ENCODE results near the gene LPP.

LPP gene

DNA sequence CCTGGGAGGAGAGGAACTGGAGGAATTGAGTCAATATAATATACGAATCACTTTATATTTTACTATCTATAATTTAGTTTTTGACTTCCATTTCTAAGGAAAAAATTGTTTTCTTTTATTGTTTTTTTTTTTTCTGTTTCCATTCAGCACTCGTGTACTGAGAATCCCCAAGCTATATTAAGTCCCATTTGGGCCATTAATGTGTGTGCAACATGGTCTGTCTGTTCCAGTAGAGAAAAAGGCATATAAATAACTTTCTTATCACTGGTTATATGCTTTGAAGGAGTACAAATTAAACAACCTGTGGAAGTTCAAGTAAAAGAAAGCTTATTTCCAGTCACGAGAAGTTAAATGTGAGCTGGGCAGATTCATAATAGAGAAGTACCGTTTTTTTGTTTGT lies 518.9 kb downstream of the LPP start:
- DNase-seq = no peak
- Mint-ChIP-seq H3K4me1 (ENCODE audit: low read depth) (peaks cover 28% of the 10 kb centered on the region), H3K9me3 (no peaks in the 10 kb centered on the region), H3K36me3 (ENCODE audit: low read depth) (peaks cover 5% of the 10 kb centered on the region), H3K27me3 (no peaks in the 10 kb centered on the region), H3K27ac (no peak overlapping the region), H3K4me3 (no peak overlapping the region)

DNA sequence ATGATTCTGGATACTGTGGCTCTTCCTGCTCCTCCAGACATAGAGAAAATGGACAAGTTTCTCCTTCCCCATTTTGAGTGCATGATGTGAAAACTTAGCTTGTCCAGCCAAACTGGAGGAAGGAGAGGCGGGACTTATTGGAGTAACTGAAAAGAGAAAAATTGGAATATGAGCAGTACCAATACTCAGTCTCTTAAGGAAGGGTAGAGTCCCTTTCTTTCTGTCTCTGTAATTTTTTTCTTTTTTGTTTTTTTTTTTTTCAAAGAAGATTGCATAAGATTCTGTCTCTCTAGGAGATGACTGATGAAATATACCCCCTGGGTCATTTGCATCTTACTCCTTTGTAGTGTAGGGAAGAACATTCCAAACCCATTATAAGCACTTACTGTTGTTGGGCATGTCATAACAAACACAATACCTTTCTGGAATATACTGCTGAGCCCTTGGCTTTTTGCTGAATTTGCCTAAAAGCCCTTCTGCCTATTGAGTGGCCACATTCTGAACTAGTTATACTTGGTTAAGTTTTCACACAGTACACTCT lies 519.8 kb downstream of the LPP start:
- H3K27me3 Mint-ChIP-seq = no peaks in the 10 kb centered on the region
- H3K4me3 Mint-ChIP-seq = no peak overlapping the region
- H3K36me3 Mint-ChIP-seq (ENCODE audit: low read depth) = peaks cover 5% of the 10 kb centered on the region
- H3K9me3 Mint-ChIP-seq = no peaks in the 10 kb centered on the region
- H3K27ac Mint-ChIP-seq = no peak overlapping the region
- DNase-seq = no peak
- peaks cover 29% of the 10 kb centered on the region for H3K4me1 Mint-ChIP-seq (ENCODE audit: low read depth)

DNA sequence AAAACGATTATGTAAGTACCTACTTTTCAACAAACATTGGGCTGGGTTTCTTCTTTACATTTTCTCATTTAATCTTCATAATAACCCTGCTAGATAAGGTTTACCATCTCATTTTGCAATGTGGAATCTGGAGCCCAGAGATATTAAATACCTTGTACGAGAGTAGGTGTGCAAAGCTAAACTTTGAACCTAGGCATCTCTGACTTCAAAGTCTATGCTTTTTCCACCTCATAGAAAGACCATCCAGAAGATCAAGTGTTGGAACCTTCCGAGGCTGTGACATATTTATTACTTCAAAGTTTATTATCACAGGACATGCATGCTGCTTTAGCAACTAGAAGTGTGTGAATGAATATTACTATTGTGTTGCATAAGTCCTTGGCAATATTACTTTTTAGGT lies 520.6 kb downstream of the LPP start:
- DNase-seq = no peak
- H3K9me3 Mint-ChIP-seq = no peaks in the 10 kb centered on the region
- peaks cover 29% of the 10 kb centered on the region for H3K4me1 Mint-ChIP-seq (ENCODE audit: low read depth)
- H3K27me3 Mint-ChIP-seq = no peaks in the 10 kb centered on the region
- H3K27ac Mint-ChIP-seq = no peak overlapping the region
- H3K36me3 Mint-ChIP-seq (ENCODE audit: low read depth) = no peaks in the 10 kb centered on the region
- no peak overlapping the region for H3K4me3 Mint-ChIP-seq

DNA sequence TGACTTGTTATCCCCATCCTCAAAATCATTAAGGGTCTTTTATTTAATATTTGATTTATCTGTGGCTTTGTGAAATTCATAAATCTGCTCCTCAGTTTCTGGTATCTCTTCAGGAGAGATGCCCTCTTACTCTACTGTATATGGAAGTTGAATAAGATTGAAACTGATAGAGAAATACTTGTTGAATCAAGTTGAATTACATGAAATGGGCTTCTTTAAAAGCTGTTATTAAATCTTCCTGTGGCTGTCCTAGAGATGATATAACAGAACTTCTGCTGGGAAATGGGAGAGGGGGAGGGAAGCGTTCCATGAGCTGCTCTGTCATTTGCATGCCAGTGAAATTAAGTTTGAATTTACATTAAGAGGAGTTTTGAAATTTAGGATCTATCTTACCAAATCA lies 523.4 kb downstream of the LPP start:
- H3K36me3 Mint-ChIP-seq (ENCODE audit: low read depth) = no peaks in the 10 kb centered on the region
- peaks cover 46% of the 10 kb centered on the region for H3K4me1 Mint-ChIP-seq (ENCODE audit: low read depth)
- H3K27me3 Mint-ChIP-seq = no peaks in the 10 kb centered on the region
- DNase-seq = no peak
- H3K4me3 Mint-ChIP-seq = no peak overlapping the region
- no peak overlapping the region for H3K27ac Mint-ChIP-seq
- H3K9me3 Mint-ChIP-seq = no peaks in the 10 kb centered on the region

DNA sequence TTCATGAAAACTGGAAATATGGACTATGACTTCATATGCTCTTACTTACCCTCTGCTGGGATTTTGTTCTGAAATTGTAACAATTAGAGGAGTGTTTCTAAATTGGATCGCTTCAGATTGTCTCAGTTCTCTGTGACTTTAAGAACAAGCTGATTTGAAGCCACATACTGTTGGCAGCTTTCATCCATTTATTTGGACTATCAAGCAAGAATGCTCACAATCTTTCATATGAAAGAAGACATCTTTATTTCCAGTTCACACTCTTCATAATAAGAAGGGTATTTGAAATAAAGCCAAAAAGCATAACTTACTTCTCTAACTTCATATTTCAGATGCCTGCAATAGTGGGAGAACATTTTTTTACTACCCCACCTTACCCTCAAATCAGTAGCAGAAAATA lies 526.2 kb downstream of the LPP start:
- Mint-ChIP-seq H3K9me3 (no peaks in the 10 kb centered on the region), H3K4me1 (ENCODE audit: low read depth) (peaks cover 70% of the 10 kb centered on the region), H3K4me3 (no peak overlapping the region), H3K27me3 (no peaks in the 10 kb centered on the region), H3K36me3 (ENCODE audit: low read depth) (peaks cover 2% of the 10 kb centered on the region), H3K27ac (no peak overlapping the region)
- DNase-seq = no peak

DNA sequence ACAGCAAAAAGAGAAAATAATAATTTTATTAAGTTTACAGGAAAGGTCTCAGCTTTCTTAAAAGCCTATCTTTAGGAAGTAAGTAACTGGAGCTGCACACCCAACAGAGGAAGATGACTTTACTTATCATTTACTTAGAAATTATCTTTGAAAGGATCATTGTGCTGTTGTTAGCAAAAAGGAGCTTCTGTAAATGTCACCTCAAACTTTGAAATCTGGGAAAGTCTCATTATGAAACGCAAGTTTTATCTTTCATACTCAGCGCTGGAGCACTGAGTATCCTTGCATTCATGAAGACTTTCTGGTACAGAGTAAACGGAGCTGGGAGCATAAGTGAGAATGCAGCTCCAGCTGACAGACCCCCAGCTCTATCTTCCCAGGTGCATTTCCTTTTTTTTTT lies 526.6 kb downstream of the LPP start:
- no peak overlapping the region for H3K4me3 Mint-ChIP-seq
- H3K27me3 Mint-ChIP-seq = no peaks in the 10 kb centered on the region
- H3K36me3 Mint-ChIP-seq (ENCODE audit: low read depth) = peaks cover 2% of the 10 kb centered on the region
- H3K9me3 Mint-ChIP-seq = no peaks in the 10 kb centered on the region
- peaks cover 71% of the 10 kb centered on the region for H3K4me1 Mint-ChIP-seq (ENCODE audit: low read depth)
- no peak overlapping the region for H3K27ac Mint-ChIP-seq
- DNase-seq = no peak

DNA sequence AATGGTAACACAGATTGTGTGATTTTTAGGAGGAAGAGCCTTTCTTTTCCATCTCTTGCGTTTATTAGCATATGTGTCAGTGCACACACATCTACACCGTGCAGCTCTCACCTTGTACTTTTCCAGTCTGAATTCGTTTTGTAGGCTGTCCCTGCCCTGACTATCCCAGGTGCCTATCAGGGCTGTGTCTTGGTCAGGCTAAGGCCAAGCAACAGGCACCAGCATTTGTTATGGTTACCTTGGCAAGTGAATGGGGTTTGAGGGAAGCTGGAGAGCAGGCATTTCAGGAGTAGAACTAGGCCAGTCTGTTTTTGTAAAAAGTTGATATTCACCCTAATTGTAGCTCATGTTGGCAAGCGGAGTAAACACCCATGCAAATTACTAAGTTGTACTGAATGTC lies 528.4 kb downstream of the LPP start:
- Mint-ChIP-seq H3K4me3 (no peak overlapping the region), H3K9me3 (no peaks in the 10 kb centered on the region), H3K27ac (peak overlapping the region; percentile 95), H3K36me3 (ENCODE audit: low read depth) (peaks cover 2% of the 10 kb centered on the region), H3K27me3 (no peaks in the 10 kb centered on the region), H3K4me1 (ENCODE audit: low read depth) (peaks cover 78% of the 10 kb centered on the region)
- DNase-seq = no peak

DNA sequence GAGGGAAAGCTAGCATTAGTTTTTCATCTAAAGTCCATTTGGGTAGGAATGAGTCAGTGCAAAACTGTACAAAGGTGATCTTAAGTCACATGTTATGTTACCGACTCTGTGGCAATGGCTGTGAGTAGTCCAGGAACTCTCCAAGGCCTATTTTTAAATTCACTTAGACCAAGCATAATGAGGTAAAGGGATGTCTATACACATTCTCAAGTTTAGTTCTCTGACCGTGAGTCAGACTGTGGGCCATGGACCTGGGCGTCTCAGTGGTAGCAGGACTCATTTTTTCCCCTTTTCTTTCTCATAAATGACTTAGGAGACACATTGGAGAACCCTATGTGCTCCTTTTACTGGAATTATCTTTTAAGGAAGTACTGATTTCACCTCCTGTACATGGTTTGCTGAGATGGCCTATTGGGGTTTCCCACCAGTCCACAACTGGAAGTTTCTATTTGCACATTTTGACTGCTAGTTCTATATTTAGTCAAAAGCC lies 529.1 kb downstream of the LPP start:
- no peak for DNase-seq
- Mint-ChIP-seq H3K36me3 (ENCODE audit: low read depth) (peaks cover 2% of the 10 kb centered on the region), H3K4me1 (ENCODE audit: low read depth) (peaks cover 76% of the 10 kb centered on the region), H3K27me3 (no peaks in the 10 kb centered on the region), H3K4me3 (peak overlapping the region; percentile 44), H3K9me3 (no peaks in the 10 kb centered on the region), H3K27ac (peak overlapping the region; percentile 95)

DNA sequence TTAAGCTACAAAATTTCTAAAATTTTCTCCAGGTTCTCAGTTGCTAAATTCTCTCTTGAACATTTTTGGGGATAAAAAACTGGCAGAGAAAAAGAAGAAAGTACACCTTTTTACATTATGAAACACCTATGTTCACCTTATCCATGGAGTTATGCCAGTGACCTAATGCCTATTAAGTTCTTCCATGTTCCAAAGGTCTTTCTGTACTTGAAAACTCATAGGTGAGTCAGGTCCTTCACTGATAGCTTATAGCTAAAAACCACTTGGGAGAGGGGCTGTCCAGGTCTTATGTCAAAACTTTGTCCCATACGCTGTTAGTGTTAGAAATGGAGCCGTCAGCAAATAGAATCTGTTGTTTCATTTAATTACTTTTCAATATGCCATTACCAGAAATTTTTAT lies 530.3 kb downstream of the LPP start:
- no peaks in the 10 kb centered on the region for H3K9me3 Mint-ChIP-seq
- peaks cover 6% of the 10 kb centered on the region for H3K36me3 Mint-ChIP-seq (ENCODE audit: low read depth)
- no peak overlapping the region for H3K4me3 Mint-ChIP-seq
- H3K4me1 Mint-ChIP-seq (ENCODE audit: low read depth) = peaks cover 79% of the 10 kb centered on the region
- H3K27me3 Mint-ChIP-seq = no peaks in the 10 kb centered on the region
- H3K27ac Mint-ChIP-seq = peak overlapping the region; percentile 95
- no peak for DNase-seq

DNA sequence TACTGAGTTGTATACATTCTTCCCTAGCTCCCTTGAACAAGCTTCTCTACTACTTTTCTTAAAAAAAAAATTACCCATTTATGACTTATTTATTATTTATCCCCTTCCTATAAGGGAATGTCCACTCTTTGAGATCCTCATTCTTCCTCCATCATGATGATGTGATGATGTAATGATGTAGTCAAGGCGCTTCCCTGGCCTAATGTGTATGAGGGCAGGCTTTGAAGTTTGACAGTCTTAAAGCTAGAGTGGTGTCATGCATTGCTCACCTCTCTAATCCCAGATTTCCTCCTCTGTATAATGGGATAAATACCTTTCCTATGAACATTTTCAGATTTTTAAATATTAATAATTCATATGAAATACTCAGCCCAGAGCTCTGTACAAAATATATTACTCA lies 531.8 kb downstream of the LPP start:
- Mint-ChIP-seq H3K36me3 (ENCODE audit: low read depth) (peaks cover 6% of the 10 kb centered on the region), H3K9me3 (no peaks in the 10 kb centered on the region), H3K4me3 (no peak overlapping the region), H3K27me3 (no peaks in the 10 kb centered on the region), H3K27ac (no peak overlapping the region), H3K4me1 (ENCODE audit: low read depth) (peaks cover 80% of the 10 kb centered on the region)
- no peak for DNase-seq

DNA sequence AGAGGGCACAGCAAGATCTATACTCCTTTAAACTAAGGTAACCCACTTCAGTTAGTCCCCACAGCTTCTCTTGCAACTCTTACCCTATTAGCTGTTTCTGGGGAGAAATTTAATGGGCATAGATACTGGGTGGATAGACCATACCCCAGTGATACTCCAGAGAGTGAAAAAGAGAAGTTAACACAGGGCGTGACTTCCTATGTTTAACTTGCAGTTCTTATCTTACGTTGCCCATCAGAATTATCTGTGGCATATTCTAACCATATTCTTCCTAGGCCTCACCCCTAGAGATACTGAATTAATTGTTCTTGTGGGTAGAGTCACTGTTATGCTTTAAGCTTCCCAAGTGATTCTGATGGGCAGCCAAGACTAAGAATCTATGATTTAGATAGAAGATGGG lies 532.4 kb downstream of the LPP start:
- no peaks in the 10 kb centered on the region for H3K27me3 Mint-ChIP-seq
- H3K36me3 Mint-ChIP-seq (ENCODE audit: low read depth) = peaks cover 6% of the 10 kb centered on the region
- H3K27ac Mint-ChIP-seq = no peak overlapping the region

DNA sequence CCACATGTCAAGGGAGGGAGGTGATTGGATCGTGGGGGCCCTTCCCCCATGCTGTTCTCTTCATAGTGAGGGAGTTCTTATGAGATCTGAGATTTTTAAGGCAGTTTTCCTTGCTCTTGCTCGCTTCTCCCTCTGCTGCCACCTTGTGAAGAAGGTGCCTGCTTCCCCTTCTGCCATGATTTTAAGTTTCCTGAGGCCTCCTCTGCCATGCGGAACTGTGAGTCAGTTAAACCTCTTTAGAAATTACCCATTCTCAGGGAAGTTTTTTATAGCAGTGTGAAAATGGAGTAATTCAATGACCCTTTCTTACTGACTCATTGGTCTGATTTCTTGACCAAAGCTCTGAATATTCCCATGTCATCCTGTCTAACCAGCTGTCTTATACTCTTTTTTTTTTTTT lies 533.4 kb downstream of the LPP start:
- H3K9me3 Mint-ChIP-seq = no peaks in the 10 kb centered on the region
- H3K36me3 Mint-ChIP-seq (ENCODE audit: low read depth) = peaks cover 6% of the 10 kb centered on the region
- H3K27ac Mint-ChIP-seq = peak overlapping the region; percentile 58
- no peak for DNase-seq
- no peaks in the 10 kb centered on the region for H3K27me3 Mint-ChIP-seq
- no peak overlapping the region for H3K4me3 Mint-ChIP-seq
- H3K4me1 Mint-ChIP-seq (ENCODE audit: low read depth) = peaks cover 73% of the 10 kb centered on the region

More for the DNA sequence above, 532.4 kb downstream of the LPP start:
- H3K4me1 Mint-ChIP-seq (ENCODE audit: low read depth) = peaks cover 80% of the 10 kb centered on the region
- DNase-seq = no peak
- no peak overlapping the region for H3K4me3 Mint-ChIP-seq
- H3K9me3 Mint-ChIP-seq = no peaks in the 10 kb centered on the region

DNA sequence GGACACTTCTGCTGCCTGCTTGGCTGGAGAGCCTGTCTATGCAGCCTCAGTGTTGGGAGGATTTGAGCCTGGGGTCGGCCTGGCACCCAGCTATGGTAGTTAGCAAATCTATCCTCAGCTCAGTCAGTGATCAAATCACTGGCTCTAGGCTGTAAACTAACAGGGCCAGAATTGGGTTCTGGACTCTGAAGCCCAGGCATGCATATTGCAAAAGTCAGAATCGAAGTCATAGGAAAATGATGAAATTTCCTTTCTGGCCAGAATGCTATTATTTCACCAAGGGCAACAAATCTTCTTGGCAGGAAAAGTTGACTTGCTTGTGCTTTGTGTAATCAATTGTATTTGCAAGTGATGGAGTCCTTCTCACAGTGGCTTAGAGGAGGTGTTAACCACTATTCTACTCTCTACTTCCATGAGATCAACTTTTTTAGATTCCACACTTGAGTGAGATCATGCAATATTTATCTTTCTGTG lies 535.2 kb downstream of the LPP start:
- peak overlapping the region; percentile 83 for H3K27ac Mint-ChIP-seq

DNA sequence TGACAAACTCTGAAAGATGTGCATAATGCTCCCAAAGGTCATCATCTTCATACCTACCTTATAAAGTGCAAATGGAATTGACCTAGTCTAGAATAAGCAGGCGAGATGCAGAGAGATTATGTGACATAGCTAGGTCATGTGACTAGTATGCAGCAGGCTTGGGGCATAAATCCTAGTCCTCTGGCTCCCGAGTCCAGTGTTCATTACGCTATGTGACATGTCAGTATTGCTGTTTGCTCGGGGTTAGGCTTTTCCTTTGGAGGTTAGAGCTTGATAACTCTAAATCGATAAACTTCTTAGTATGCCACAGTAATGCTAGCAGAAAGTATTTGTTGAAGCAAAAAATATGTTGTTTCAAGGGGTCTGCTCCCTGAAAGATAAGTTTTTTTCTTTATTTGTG lies 536.1 kb downstream of the LPP start:
- no peak for DNase-seq
- no peak overlapping the region for H3K27ac Mint-ChIP-seq
- peaks cover 49% of the 10 kb centered on the region for H3K4me1 Mint-ChIP-seq (ENCODE audit: low read depth)
- no peak overlapping the region for H3K4me3 Mint-ChIP-seq
- no peaks in the 10 kb centered on the region for H3K27me3 Mint-ChIP-seq
- peaks cover 4% of the 10 kb centered on the region for H3K36me3 Mint-ChIP-seq (ENCODE audit: low read depth)
- H3K9me3 Mint-ChIP-seq = no peaks in the 10 kb centered on the region

More for the DNA sequence above, 535.2 kb downstream of the LPP start:
- DNase-seq = no peak
- H3K4me1 Mint-ChIP-seq (ENCODE audit: low read depth) = peaks cover 55% of the 10 kb centered on the region
- H3K9me3 Mint-ChIP-seq = no peaks in the 10 kb centered on the region
- no peak overlapping the region for H3K4me3 Mint-ChIP-seq
- no peaks in the 10 kb centered on the region for H3K27me3 Mint-ChIP-seq
- H3K36me3 Mint-ChIP-seq (ENCODE audit: low read depth) = peaks cover 4% of the 10 kb centered on the region

DNA sequence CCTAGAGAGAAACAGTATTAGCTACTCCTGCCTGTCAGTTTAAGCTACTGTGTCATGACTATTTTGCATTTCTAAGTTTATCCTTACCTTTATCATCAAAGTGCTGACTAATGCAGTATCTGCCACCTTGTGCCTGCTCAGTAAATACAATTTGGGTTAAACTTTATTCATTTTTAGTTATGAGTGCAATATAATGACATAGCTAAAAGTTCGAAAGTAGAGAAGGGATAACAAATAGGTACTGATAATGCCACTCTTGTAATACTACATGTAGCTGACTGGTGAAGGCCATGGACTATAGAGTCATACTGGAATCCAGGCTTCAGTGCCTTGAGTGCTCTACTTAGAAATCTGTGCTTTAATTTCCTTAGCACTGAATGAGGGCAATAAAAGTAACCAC lies 537.0 kb downstream of the LPP start:
- Mint-ChIP-seq H3K36me3 (ENCODE audit: low read depth) (peaks cover 4% of the 10 kb centered on the region), H3K4me3 (no peak overlapping the region), H3K4me1 (ENCODE audit: low read depth) (peaks cover 56% of the 10 kb centered on the region), H3K9me3 (no peaks in the 10 kb centered on the region), H3K27ac (no peak overlapping the region), H3K27me3 (no peaks in the 10 kb centered on the region)
- DNase-seq = no peak

DNA sequence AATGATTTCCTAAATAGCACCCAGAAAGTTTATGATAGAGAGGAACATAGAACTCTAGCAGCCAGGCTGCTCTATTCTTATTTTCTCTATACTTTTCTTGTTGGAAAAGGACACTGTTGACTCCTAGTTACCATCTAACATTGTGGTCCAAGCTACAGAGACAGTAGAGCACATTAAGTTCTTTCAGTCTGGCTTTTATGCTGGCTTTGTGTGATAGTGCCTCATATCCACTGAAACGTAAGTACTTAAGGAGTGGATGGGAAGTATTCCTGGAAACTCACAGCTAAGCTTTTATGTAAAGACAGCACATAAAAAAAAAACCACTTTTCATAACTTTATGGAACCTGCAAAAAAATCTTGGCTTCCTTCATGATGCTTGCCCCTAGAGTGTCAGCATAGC lies 537.7 kb downstream of the LPP start:
- H3K4me1 Mint-ChIP-seq (ENCODE audit: low read depth) = peaks cover 57% of the 10 kb centered on the region
- H3K27ac Mint-ChIP-seq = no peak overlapping the region
- no peaks in the 10 kb centered on the region for H3K27me3 Mint-ChIP-seq
- no peak for DNase-seq
- H3K4me3 Mint-ChIP-seq = no peak overlapping the region
- peaks cover 4% of the 10 kb centered on the region for H3K36me3 Mint-ChIP-seq (ENCODE audit: low read depth)
- H3K9me3 Mint-ChIP-seq = no peaks in the 10 kb centered on the region

Data from activated T-cell treated with anti-CD3 and anti-CD28 coated beads, Interleukin-2, amount 50 U/mL, for 24 hours (primary cell).